Measurements from ENCODE around the gene NDUFA9.

NDUFA9 gene

GRCh38 chr12:4648501-4649357 is at the start of gene NDUFA9, which contains the start of gene AKAP3:
TSS of gene NDUFA9 (plus strand) at chr12:4649114. CDS start at chr12:4649127, 13 bp downstream.
TSS of gene AKAP3 (minus strand) at chr12:4649051. CDS start at chr12:4638196, 10,855 bp downstream.
- DNase-seq (ENCODE audit: low read depth in 2 of 2) = peak; percentile 63 to 65

- DNase-seq (ENCODE audit: low read depth in 2 of 2) = no peak
These were observed 45.5 kb upstream of the NDUFA9 start for GRCh38 chr12:4603421-4603820.

- DNase-seq (ENCODE audit: low read depth in 2 of 2) = no peak
These were observed 45.0 kb upstream of the NDUFA9 start for GRCh38 chr12:4603946-4604345.

DNA sequence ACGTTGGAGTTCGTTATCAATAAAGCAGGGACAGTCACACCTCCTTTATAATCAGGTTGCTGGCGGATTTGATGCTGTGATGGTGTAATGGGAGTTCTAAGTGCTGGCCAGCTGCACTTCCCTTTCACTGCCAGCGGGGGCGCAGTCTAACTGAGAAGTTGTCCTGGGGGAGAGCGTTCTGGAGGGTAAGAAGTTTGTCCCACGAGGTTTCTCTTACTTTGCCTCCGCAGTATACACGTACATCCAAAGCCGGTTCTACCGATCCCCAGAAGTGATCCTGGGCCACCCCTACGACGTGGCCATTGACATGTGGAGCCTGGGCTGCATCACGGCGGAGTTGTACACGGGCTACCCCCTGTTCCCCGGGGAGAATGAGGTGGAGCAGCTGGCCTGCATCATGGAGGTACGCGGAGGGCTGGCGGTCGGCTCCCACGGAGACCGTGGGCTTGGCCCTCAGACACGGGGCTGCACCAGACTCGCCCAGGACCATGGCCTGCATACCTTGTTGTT is 44.2 kb upstream of the NDUFA9 start:
- DNase-seq (ENCODE audit: low read depth in 2 of 2) = peak; percentile 72 to 74

DNA sequence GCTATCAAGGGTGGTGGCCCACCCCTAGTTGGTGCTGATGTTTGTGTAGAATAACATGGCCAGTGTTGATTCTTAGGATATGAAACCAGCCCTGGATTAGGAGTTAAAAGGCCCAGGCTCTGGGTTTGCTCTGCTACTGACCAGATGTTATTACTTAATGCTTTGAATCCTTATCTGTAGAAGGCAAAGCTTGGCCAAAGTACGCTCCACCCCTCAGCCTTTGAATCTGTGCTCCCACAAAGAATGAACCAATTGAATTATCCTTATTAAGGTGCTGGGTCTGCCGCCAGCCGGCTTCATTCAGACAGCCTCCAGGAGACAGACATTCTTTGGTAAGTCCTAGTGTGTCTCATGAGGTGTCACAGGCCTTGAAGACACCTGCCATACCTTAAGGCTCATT is 41.9 kb upstream of the NDUFA9 start:
- no peak for DNase-seq (ENCODE audit: low read depth in 2 of 2)

GRCh38 chr12:4609071-4609470 is 39.8 kb upstream of the NDUFA9 start:
- DNase-seq (ENCODE audit: low read depth in 2 of 2) = no peak

DNA sequence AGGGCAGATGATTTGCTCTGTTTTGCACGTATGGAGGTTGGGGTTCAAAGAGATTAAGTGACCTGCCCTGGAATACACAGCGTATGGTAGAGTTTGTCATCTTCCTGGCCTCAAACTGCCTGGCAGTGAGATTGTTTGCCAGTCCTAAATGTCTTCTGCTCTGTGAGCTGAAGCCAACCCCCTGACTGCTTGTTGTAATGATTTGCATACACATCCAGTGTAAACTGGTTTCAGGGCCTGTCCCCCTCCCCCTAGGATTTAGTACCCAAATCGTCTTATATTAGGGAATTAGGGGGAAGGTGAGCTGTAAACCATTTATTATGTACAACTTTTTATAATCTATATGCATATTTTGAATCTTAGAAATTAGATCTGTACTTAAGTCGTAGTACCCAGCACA is 38.4 kb upstream of the NDUFA9 start:
- no peak for DNase-seq (ENCODE audit: low read depth in 2 of 2)

GRCh38 chr12:4615667-4616066 is 33.2 kb upstream of the NDUFA9 start:
- no peak for DNase-seq (ENCODE audit: low read depth in 2 of 2)

GRCh38 chr12:4621511-4621910 is 27.4 kb upstream of the NDUFA9 start:
- DNase-seq (ENCODE audit: low read depth in 2 of 2) = no peak

DNA sequence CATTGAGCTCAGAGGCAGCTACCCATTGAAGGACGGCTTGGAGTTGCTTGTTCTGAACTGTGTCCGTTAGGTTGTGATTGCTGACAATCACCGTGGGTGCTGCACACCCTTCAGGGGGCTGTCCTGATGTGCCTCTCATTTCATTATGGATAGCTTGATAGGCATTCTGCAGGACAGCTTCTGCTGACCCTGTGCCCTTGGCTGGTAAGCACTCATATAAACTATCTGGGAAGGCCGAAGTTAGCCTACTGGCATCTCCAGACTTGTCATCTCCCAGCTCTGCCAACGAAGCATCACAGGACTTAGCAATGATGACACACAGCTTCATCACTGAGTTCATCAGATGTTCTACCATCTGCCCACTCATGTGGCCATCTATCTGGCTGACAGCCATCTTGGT is 22.4 kb upstream of the NDUFA9 start:
- no peak for DNase-seq (ENCODE audit: low read depth in 2 of 2)

DNA sequence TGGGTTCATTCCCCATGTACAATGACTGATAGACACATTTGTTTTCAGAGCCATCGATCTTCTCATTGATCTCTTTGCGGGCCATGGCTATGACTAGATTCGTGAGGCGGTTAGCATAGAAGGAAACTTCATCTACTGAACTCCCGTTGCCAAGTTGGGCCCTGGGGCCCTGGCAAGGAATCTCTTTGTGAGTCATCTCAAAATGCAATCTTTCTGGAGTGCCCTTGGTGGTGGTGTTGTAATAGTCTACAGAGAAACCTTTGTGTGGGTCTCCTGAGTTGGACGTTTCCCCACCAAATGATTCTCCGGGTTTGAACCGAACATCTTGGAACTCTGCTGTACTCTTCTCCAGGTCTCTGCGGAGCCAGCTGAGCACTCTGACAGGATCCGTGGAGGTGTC is 20.5 kb upstream of the NDUFA9 start:
- no peak for DNase-seq (ENCODE audit: low read depth in 2 of 2)

GRCh38 chr12:4630262-4630661 is 18.7 kb upstream of the NDUFA9 start:
- DNase-seq (ENCODE audit: low read depth in 2 of 2) = no peak

DNA sequence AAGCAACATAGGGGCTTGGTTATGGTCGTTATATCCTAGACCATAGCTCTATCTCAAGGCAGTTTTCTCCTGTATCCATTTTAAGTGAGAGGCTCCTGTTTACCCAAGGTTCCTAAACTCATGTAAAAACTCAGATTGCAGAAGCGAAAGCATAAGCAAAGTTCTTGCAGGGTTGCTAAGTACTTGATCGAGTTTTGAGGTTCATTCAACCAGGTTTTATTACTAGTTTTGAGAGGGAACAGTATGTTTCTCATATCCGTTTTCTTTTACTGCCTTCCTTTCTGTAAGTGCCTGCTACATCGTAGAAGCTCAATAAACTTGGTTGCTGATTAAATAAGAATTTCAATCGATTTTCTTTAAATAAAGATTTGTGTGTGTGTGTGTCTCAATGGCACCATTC is 5.2 kb upstream of the NDUFA9 start:
- DNase-seq (ENCODE audit: low read depth in 2 of 2) = no peak

GRCh38 chr12:4645023-4645422 is 3.9 kb upstream of the NDUFA9 start:
- no peak for DNase-seq (ENCODE audit: low read depth in 2 of 2)

GRCh38 chr12:4648104-4648500 is 812 bp upstream of the NDUFA9 start:
- DNase-seq (ENCODE audit: low read depth in 2 of 2) = no peak

DNA sequence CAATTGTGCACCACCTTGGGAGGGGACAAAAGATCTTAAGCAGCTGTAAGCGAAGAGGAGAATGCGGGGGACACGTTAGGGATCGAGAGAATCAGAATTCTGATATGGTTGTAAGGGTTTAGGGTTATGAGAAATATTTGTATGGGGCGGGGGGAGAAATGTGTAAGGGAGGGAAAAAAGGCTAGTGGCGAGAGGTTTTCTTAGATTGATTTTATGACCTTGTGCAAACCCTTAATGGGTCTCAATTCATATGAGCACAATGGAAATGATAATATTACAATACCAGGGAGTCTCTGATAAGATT is 396 bp downstream of the NDUFA9 start:
- no peak for DNase-seq (ENCODE audit: low read depth in 2 of 2)

DNA sequence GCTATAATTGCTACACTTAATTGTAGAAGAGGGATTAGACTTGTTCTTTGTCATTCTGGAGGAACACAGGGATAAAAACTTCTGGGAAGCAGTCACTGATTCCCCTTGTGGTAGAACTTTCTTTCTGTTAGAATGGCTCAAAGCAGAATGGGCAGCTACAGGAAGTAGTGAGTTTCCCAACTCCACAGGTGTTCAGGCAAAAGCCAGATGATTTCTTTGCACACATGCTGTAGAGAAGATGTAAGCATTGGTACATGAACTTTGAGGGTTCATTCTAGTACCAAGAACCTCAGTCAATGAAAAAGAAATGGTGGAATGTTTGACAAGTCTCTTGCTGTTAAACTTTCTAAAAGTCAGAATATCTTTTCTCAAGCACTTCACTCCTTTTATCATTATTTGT is 4.3 kb downstream of the NDUFA9 start:
- DNase-seq (ENCODE audit: low read depth in 2 of 2) = no peak

DNA sequence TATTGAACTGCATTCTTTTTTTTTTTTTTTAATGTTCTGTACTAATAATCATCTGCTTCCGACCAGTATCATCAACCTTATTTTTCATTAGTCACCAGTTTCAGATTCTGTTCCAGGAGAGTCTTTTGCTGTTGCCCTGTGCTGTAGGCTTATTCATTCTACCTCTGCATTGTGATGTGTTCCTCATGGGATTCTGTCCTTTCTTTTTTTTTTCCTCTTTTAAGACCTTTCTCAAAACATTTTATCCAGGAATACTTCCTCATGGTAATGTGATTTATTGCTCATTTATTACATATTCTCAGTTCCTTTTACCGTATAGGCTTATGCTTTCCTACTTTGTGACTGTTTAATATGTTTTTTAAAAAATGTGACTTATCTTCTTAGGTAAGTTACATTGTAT is 4.8 kb downstream of the NDUFA9 start:
- DNase-seq (ENCODE audit: low read depth in 2 of 2) = no peak

GRCh38 chr12:4663971-4664505 is 15.1 kb downstream of the NDUFA9 start:
- no peak for DNase-seq (ENCODE audit: low read depth in 2 of 2)

DNA sequence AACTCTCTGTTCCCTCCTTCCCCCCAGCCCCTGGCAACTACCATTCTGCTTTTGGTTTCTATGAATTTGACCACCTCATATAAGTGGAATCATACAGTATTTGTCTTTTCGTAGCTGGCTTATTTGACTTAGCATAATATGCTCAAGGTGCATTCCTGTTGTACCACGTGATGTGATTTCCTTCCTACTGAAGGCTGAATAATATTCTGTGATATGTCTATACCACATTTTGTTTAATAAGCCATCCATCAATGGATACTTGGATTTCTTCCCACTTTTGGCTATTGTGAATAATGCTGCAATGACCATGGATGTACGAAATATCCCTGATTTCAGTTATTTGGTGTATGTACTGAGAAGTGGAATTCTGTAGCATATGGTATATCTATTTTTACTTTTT is 16.3 kb downstream of the NDUFA9 start:
- no peak for DNase-seq (ENCODE audit: low read depth in 2 of 2)

GRCh38 chr12:4679711-4680110 is 30.8 kb downstream of the NDUFA9 start:
- no peak for DNase-seq (ENCODE audit: low read depth in 2 of 2)

- no peak for DNase-seq (ENCODE audit: low read depth in 2 of 2)
These were observed 32.8 kb downstream of the NDUFA9 start for GRCh38 chr12:4681732-4682131.

GRCh38 chr12:4685317-4685716 is 36.4 kb downstream of the NDUFA9 start:
- DNase-seq (ENCODE audit: low read depth in 2 of 2) = no peak
